DND-41 (cell line): ENCODE measurements around the gene NPPA.
"Not testable (repeated sequence)": the region's sequence is repeated elsewhere in the genome, so short reads cannot be mapped to it uniquely, and the experiment has no call there.

Experiments used
- EZH2 ChIP-seq: IDR thresholded peaks from 3 replicates; pipeline ENCODE4 v1.6.1; 2012; ENCODE audit warnings: borderline replicate concordance, low read depth, mild to moderate bottlenecking, moderate library complexity, low read length, inconsistent platforms; ENCODE audit not compliant: severe bottlenecking
- TF ChIP-seq, protein P1 (sequence below): IDR thresholded peaks from 2 replicates; pipeline ENCODE4 v1.5.1; 2012; ENCODE audit warnings: borderline replicate concordance, low read length, moderate library complexity, mild to moderate bottlenecking; ENCODE audit not compliant: poor library complexity, severe bottlenecking; ENCODE audit errors: extremely low read depth

DNA sequence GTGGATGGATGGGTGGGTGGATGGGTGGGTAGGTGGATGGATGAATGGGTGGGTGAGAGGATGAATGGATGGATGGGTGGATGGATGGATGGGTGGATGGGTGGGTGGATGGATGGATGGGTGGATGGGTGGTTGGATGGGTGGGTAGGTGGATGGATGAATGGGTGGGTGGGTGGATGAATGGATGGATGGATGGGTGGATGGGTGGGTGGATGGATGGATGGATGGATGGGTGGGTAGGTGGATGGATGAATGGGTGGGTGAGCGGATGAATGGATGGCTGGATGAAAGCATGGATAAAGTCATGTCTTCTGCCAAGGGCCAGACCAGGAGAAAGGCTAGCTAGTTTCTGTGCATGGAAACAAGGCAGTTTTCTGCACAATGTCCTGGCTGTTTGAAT is 46.9 kb upstream of the NPPA start:
- not testable (repeated sequence) for TF ChIP-seq EZH2
- TF ChIP-seq, protein P1, sequence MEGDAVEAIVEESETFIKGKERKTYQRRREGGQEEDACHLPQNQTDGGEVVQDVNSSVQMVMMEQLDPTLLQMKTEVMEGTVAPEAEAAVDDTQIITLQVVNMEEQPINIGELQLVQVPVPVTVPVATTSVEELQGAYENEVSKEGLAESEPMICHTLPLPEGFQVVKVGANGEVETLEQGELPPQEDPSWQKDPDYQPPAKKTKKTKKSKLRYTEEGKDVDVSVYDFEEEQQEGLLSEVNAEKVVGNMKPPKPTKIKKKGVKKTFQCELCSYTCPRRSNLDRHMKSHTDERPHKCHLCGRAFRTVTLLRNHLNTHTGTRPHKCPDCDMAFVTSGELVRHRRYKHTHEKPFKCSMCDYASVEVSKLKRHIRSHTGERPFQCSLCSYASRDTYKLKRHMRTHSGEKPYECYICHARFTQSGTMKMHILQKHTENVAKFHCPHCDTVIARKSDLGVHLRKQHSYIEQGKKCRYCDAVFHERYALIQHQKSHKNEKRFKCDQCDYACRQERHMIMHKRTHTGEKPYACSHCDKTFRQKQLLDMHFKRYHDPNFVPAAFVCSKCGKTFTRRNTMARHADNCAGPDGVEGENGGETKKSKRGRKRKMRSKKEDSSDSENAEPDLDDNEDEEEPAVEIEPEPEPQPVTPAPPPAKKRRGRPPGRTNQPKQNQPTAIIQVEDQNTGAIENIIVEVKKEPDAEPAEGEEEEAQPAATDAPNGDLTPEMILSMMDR: not testable (repeated sequence)
